HEK293 (cell line): ENCODE measurements around the gene SOCS6.

Source experiments
- ZNF214 ChIP-seq: fragments of 450-650 bp; formaldehyde crosslinking; IDR thresholded peaks from 2 replicates; pipeline ENCODE4 v1.5.1; 2017; ENCODE audit warnings: missing biosample characterization, mild to moderate bottlenecking, missing genetic modification characterization, borderline replicate concordance
- TF ChIP-seq, protein P1 (sequence below): fragments of 450-650 bp; formaldehyde crosslinking; IDR thresholded peaks from 2 replicates; pipeline ENCODE4 v1.5.1; 2016; ENCODE audit warnings: missing biosample characterization, missing genetic modification characterization
- TF ChIP-seq, protein P2 (sequence below): fragments of 450-650 bp; formaldehyde crosslinking; IDR thresholded peaks from 2 replicates; pipeline ENCODE4 v1.5.1; 2016; ENCODE audit warnings: missing biosample characterization, missing genetic modification characterization

DNA sequence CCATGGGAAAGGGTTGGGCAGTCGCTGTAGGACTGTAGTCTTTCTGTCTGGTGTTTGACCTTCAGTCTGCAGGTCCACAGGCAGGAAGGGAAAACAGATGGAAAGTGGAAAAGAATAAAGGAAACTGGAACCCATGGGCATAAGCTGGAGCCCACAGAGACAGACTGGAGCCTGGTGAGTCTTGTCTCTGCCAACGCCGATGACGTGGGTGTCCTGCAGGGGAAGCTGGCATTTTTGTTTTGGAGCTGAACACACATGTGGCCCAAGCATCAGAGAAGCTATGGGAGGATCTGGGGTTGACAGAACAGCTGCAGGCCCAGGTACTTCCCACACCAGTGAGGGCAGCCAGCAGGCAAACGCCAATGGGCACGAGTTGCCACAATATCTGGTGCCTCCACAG, 28.2 kb upstream of the SOCS6 start:
- TF ChIP-seq, protein P1, sequence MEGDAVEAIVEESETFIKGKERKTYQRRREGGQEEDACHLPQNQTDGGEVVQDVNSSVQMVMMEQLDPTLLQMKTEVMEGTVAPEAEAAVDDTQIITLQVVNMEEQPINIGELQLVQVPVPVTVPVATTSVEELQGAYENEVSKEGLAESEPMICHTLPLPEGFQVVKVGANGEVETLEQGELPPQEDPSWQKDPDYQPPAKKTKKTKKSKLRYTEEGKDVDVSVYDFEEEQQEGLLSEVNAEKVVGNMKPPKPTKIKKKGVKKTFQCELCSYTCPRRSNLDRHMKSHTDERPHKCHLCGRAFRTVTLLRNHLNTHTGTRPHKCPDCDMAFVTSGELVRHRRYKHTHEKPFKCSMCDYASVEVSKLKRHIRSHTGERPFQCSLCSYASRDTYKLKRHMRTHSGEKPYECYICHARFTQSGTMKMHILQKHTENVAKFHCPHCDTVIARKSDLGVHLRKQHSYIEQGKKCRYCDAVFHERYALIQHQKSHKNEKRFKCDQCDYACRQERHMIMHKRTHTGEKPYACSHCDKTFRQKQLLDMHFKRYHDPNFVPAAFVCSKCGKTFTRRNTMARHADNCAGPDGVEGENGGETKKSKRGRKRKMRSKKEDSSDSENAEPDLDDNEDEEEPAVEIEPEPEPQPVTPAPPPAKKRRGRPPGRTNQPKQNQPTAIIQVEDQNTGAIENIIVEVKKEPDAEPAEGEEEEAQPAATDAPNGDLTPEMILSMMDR (tag by site-specific recombination), result no peak
- TF ChIP-seq, protein P2, sequence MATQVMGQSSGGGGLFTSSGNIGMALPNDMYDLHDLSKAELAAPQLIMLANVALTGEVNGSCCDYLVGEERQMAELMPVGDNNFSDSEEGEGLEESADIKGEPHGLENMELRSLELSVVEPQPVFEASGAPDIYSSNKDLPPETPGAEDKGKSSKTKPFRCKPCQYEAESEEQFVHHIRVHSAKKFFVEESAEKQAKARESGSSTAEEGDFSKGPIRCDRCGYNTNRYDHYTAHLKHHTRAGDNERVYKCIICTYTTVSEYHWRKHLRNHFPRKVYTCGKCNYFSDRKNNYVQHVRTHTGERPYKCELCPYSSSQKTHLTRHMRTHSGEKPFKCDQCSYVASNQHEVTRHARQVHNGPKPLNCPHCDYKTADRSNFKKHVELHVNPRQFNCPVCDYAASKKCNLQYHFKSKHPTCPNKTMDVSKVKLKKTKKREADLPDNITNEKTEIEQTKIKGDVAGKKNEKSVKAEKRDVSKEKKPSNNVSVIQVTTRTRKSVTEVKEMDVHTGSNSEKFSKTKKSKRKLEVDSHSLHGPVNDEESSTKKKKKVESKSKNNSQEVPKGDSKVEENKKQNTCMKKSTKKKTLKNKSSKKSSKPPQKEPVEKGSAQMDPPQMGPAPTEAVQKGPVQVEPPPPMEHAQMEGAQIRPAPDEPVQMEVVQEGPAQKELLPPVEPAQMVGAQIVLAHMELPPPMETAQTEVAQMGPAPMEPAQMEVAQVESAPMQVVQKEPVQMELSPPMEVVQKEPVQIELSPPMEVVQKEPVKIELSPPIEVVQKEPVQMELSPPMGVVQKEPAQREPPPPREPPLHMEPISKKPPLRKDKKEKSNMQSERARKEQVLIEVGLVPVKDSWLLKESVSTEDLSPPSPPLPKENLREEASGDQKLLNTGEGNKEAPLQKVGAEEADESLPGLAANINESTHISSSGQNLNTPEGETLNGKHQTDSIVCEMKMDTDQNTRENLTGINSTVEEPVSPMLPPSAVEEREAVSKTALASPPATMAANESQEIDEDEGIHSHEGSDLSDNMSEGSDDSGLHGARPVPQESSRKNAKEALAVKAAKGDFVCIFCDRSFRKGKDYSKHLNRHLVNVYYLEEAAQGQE, result no peak
- TF ChIP-seq ZNF214 (tag by site-specific recombination), result no peak
